GM21423 (cell line): Measurements from ENCODE around the gene KRT25.

Source experiments
- ATAC-seq: cut with Tn5 transposase; IDR thresholded peaks from one replicate; pipeline ENCODE4 v1.9.1; 2021; ENCODE audit warnings: mild to moderate bottlenecking, moderate library complexity; ENCODE audit not compliant: unreplicated experiment

The KRT25 gene, protein sequence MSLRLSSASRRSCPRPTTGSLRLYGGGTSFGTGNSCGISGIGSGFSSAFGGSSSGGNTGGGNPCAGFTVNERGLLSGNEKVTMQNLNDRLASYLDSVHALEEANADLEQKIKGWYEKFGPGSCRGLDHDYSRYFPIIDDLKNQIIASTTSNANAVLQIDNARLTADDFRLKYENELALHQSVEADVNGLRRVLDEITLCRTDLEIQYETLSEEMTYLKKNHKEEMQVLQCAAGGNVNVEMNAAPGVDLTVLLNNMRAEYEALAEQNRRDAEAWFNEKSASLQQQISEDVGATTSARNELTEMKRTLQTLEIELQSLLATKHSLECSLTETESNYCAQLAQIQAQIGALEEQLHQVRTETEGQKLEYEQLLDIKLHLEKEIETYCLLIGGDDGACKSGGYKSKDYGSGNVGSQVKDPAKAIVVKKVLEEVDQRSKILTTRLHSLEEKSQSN

DNA sequence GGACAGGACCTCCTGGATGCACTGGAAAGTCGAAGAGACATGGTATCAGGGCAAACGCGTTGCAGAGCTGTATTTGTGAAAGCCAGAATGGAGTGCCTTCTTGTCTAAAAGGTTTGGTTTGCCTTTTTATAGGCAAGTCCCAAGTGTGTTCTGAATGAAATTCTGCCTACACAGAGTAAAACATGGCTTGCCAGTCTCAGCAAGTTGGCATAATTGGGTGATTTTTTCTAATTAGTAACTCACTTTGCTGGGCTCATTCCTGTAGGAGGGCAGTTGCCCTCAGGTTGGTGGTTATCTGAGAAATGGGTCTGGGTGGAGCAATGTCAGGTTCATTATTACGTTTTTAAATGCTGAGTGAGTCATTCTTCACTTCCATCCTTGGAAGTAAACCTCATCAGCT is at the start of gene KRT25:
TSS of gene KRT25 (minus strand) at position 101 of the 400 bp plus-strand sequence. CDS start at position 41, 60 bp downstream.
- ATAC-seq, result no peak

DNA sequence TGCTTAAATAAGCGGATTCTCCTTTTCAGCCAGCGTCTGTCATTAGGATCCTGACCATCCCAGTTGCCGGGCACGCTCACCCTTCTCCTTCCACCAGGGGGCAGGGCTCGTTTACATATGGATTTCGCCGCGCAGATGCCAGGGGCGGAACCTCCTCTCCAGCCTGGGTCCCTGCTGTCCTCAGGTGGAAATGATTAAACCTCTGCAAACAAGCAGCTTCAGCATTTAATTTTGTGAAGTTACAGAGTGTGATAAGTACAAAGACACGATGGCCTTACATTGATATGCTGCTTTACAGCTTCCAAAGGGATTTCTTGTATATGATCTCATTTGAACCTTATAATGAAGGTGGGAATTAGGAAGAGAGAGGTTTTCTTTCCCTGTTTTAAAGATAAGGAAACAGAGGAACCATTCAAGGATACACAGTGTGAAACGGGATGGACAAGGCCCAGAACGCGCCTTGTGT is 48.5 kb upstream of the KRT25 start:
- ATAC-seq, result no peak

DNA sequence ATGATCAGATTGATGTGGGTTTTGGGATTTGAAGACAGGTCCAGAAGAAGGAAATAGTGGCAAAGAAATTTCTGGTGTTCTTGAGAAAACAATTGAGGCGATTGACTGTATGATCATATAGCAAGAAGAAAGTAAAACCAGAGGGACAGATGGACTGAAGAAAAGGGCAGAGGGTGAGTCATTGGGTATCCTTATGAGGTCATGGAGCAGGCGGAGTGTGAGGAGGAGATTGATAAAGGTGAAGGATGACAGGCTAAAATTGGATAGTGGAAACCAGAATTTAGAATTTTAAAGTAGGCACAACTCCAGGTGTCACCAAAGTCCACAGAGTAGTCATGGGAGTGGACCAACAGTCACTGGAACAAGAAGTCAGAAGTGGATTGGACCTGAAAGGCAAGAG is 46.0 kb upstream of the KRT25 start:
- ATAC-seq, result no peak

DNA sequence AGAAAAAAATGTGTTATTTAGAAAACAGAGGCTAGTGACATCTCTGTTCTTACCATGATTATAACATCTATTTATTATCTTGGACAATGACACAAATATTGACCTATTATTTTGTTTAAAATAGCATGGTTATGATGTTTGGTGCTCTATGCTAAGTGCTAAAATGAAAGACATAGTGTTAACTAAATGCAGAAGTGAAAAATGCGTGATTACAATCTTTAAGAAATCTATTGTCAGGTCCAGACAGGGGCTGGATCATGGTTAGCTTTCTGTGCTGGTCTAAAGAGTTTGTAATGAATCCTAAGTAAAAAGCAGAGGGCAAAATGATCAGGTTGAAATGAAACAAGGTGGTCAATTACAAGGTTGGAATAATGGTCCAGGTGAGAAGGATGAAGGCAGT is 45.2 kb upstream of the KRT25 start:
- no peak for ATAC-seq

DNA sequence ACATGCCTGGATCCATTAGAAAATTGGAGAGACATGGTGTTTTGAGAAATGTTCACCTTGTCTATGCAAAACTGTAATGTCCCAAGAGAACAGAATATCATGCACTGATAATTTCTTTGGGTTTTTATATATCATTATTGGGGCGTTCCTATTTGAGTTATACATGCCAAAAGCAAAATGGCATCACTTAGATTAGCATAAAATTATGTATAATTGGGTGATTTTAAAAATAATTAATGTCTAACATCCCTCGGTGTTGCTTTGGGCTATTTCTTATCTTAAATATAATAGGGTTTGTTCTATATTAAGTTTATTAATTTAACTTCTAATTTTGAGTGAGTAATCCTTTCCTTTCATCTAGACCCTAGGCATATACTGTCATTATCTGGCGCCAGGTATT is 44.7 kb upstream of the KRT25 start, which contains the start of gene KRT28:
TSS of gene KRT28 (minus strand) at position 101 of the 400 bp plus-strand sequence. CDS start at position 35, 66 bp downstream.
- no peak for ATAC-seq

DNA sequence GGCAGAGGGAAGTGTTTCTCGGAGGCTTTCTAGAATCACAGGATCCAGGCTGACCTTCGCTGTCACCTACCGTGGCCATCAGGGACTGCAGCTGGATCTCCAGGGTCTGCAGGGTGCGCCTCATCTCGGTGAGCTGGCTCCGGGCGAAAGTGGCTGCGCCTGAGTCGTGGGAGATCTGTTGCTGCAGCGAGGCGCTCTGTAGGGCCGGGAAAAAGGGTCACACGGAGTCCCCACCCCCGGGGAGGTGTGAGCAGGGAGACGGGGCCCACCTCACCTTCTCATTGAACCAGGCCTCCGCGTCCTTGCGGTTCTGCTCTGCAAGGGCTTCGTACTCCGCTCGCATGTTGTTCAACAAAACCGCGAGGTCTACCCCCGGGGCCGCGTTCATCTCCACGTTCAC is 41.7 kb upstream of the KRT25 start:
- ATAC-seq, result no peak

DNA sequence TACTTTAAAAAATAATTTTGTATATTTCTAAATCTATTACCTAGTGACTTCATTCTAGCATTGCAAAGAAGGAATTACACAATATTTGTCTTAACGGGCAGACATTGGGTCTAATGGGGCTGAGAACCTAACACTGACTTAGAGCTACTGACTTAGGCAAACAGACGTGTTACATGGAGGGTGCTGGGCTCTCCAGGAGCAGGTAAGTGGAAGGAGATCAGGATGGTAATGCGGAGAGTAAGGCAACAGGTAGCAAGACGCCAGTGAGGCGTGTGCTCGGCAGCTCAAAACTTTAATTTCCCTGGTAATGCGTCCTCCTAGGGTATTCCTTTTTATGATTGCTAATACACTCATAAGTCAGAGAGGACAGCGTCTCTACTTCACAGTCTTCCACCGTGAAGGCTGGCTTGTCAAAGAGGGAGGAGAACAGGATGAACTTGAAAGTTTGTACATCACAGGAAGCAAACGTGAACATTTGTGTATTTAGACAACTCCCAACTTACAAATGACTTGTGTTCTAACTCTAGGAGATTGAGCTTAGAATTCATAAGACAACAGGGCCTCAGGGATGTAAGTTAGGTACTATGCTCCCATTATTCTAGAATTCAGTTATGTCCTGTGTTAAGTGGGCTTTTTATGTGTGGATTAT is 40.0 kb upstream of the KRT25 start:
- no peak for ATAC-seq

DNA sequence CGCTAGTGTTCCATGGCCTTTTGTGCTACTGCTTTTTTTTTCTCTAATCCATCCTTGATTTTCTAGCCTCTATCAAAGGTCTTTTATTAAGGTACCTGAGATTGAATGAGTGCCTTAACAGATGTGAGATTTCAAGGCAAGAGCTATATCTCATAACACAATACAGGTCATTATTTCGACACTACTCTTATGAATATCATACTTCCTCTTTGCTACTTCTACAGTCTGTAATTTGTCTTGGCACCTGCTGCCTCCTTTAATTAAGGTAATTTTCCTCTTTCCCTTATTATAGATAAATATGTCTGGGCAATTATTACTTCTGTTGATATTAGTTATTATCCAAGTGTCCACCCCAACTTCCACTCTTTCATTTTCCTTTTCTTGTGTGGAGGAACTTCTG is 39.3 kb upstream of the KRT25 start:
- ATAC-seq, result no peak

DNA sequence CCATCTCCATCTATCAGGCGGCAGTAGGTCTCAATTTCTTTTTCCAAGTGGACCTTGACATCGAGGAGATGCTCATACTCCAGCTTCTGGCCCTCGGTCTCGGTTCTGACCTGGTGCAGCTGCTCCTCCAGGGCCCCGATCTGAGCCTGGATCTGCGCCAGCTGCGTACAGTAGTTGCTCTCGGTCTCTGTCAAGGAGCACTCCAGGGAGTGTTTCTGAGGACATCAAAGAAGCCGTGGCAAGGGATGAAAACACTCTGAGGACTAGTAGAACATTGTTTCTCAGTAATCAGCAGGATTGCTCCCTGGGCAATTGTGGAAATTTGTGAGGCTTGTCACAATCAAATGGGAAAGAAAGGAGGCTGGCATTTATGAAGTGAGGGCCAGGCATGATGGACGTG is 38.7 kb upstream of the KRT25 start:
- ATAC-seq, result no peak

DNA sequence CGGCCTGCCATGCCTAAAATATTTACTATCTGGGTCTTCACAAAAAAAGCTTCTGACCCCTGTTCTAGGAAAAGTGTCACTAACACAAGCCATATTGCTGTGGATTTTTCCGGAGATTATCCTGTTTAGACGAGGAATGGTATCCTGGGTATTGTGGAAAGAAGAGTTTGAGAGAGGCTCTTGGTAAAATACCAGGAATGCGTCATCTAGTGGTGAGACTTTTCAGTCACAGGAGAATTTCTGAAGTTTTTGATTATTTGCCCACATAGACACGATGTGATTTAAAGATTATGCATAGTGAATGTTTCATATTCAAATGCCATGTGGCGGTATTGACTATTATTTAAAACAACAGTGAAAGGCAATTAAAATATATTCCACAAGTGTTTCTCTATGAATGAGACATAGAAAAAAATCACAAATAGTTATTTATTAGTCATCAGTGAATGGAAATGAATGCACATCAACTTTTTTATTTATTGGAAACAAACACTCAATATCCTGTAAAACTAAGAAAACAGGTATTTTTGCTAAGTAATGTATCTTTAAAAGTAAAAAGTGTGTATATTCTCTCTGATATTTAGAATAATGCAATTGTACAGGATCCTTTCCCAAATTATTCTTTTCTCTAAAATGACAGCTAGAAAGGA is 36.8 kb upstream of the KRT25 start:
- no peak for ATAC-seq

DNA sequence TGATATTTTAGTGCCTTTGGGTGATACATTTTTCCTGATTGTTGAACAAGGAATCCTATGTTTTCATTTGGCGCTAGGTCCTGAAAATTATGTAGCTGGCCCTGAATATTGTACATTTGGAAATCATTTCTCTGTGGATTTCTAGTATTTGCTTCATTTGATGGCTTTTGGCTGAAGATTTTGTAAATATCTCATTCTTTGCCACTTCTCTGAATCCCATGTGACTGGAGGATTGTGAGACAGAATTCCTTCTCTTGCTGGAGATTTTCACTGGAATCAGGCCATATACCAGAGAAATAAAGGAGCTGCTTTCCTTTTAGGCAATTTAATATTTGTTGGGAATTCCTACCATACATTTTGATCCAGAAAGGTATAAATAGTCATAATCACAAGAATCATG is 36.0 kb upstream of the KRT25 start:
- no peak for ATAC-seq

DNA sequence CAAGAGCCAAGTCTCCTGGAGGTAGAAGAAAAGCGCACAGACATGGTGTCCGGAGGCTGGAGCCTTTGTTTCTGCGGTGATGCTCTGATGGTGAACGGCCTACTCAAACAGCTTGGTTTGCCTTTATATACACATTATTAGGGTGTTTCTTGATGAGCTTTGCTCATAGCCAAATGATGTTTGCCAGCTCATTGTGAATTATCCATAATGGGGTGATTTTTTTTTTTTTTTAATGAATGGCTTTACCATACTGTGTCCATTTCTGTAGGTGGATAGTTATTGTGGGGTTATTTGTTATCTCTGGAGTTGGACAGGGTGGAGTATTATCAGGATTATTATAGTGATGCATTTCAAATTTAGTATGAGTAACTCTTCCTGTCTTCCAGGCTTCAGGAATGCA is 27.3 kb upstream of the KRT25 start, which contains the start of gene KRT27:
TSS of gene KRT27 (minus strand) at position 101 of the 400 bp plus-strand sequence. CDS start at position 44, 57 bp downstream.
- ATAC-seq, result no peak

DNA sequence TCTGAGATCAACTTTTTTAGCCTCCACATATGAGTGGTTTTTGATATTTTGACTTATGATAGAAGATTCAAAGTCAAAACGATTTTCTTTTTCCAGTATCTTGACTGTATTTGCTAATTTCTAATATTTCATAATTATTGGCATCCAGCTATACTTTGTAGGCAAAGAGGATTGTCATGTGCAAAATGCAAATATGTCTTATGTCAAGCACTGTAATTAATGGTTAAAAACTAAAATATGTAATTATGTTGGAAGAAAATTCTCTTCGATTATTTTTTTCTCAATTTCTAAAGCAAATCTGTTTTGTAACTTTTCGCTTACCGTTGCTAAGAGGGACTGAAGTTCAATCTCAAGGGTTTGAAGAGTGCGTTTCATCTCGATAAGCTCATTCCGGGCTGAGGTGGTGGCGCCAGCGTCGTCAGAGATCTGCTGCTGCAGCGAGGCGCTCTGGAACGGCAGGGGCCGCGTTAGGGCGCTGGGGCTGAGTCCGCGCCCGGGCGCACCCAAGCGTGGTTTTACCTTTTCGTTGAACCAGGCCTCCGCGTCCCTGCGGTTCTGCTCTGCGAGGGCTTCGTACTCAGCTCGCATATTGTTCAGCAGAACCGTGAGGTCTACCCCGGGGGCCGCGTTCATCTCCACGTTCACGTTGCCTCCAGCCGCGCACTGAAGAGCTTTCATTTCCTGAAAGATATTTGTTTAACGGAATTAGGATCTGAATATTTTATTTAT is 24.2 kb upstream of the KRT25 start:
- no peak for ATAC-seq

DNA sequence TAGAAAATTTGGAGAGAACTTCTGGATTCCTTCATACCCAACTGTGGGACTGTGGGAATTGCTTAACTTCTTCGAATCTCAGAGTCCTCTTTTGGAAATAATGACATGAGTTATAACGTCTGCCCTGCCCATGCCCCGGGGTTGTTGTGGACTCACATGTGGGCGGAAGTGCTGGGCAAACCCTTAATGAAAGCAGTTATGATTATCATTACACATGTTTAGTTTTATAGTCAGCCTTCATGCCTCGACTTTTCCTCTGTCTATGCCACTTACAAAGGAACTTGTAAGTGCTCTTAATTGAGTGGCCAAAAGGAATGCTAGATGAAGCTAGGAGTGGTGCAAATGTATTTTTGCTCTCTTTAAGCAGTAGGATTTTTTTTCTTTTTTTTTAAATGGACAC is 23.3 kb upstream of the KRT25 start:
- ATAC-seq, result no peak

DNA sequence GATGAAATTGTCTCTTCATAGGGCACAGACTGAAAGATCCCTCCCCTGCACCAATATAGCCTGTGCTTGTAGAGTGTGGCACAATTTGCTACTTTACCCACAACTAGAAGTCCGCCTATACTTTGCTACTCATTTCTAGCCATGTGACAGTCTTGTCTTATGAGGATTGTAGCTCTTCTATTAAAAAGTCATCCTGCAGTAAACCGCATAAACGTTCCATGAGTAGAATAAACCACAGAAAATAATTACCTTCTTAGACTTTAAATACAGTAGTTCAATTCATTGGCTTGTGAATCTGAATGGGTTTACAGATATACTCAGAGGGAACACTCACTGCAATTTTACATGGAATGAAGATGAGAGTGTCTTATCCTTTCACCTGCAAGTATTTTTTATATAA is 22.8 kb upstream of the KRT25 start:
- ATAC-seq, result no peak

DNA sequence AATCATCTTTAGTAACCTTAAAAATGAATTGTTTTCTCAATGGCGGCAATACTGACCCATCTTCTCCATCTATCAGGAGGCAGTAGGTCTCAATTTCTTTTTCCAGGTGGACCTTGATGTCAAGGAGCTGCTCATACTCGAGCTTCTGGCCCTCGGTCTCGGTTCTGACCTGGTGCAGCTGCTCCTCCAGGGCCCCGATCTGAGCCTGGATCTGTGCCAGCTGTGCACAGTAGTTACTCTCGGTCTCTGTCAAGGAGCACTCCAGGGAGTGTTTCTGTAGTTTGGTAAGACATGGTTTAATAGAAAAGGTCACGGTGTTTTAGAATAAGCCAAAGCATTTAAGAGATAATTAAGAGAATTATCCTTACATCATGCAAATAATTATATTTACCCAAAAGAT is 22.3 kb upstream of the KRT25 start:
- ATAC-seq, result no peak

DNA sequence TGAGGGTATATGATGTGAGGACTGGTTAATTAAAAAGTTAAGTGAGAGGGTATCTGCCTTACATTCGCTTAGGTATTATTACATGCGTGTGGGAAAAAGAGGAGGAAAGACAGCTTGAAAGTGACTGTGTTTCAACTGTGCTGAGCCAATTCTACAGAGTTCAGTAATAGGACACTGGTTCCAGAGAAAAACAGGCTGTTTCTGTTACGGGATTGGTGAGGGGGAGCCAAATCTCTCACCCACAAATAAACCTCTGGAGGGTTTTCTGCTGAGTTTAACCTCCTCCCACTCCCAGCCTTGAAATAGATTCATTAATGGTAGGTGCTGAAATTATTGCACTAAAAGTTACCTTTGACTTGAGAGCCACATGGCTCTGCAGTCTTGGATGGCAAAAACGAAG is 20.8 kb upstream of the KRT25 start:
- ATAC-seq, result no peak

DNA sequence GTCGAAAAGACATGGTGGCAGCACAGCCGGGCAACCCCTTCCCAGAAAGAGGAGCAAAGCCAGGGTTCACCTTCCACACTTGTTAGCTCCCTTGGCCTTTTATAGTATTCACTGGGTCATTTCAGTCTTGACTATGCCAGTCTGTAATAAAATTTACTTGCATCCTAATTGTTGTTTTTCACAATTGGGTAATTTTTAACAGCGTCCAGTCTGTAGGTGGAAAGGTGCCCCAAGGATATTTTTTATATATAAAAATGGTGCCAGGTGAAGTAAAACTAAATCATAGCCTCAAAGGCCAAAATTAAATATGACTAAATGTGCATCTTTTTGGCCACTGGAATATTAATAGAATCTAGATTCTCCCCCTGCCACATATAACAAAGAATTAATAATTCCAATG is 17.0 kb upstream of the KRT25 start, which contains the start of gene KRT26:
TSS of gene KRT26 (minus strand) at position 101 of the 400 bp plus-strand sequence. CDS start at position 13, 88 bp downstream.
- ATAC-seq, result no peak

DNA sequence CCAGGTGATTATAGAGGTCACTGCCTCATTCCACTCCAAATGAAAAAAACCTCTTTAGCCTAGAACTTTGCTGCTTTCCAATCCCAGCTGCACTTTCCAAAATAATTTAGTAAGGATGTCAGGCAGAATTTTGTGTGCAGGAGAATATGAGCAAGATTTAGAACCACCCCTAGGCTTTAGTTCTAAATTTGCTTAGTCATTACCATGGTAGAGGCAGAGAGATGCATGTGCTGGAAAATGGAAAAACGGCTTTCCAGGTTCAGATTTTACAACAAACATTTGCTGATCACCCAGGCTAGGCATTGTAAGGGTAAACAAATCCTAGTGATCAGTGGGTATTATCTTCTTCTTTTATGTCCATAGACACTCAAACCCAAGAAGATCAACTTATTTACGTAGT is 10.5 kb upstream of the KRT25 start:
- no peak for ATAC-seq

DNA sequence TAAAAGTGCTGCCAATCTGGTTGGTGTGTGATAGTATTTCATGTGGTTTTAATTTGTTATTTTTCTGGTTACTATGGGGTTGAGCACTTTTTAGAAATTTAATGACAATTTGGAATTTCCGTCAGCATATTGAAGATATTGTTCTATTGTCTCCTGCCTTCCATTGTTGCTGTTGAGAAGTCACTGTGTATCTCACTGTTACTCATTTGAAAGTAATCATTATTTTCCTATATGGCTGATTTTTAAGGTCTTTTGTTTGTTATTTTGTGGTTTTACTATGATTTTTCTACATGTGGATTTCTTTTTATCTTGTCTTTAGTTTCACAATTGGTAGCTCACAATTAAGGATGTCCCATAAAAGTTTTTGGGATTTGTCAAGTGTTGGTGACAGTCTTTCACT is 8.6 kb upstream of the KRT25 start:
- no peak for ATAC-seq
